Middle frontal gyrus (tissue), 1 donor: ENCODE data around the gene KRTAP4-2.
"Not testable (repeated sequence)": the region's sequence is repeated elsewhere in the genome, so short reads cannot be mapped to it uniquely, and the experiment has no call there.

Source experiments
- DNase-seq: peaks from one replicate; pipeline ENCODE4 v3.0.0-alpha.2; 2015; ENCODE audit warnings: low spot score; ENCODE audit errors: extremely low spot score

Gene KRTAP4-2

DNA sequence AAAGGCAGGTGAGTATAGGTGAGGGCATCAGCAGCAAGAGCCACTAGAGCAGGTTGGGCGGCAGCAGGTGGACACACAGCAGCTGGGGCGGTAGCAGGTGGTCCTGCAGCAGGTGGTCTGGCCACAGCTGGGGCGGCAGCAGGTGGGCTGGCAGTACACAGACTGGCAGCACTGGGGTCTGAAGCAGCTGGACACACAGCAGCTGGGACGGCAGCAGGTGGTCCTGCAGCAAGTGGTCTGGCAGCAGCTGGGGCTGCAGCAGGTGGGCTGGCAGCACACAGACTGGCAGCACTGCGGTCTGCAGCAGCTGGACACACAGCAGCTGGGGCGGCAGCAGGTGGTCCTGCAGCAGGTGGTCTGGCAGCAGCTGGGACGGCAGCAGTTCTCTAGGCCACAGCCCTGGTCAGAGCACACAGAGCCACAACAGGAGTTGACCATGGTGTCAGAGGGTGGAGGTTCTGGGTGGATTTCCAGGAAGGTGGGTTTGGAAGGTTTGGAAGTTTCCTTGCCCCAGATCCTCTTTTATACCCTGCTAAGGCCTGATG, at the start of gene KRTAP4-2:
KRTAP4-2 (minus strand) TSS at position 495 of the 545 bp plus-strand sequence; CDS start at position 438, 57 bp downstream.
- no peak for DNase-seq

DNA sequence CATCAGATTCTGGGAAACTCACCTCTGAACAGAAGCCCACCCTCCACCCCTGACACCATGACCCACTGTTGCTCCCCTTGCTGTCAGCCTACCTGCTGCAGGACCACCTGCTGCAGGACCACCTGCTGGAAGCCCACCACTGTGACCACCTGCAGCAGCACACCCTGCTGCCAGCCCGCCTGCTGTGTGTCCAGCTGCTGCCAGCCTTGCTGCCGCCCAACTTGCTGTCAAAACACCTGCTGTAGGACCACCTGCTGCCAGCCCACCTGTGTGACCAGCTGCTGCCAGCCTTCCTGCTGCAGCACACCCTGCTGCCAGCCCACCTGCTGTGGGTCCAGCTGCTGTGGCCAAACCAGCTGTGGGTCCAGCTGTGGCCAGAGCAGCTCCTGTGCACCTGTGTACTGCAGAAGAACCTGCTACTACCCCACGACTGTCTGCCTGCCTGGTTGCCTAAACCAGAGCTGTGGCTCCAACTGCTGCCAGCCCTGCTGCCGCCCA, 48.6 kb upstream of the KRTAP4-2 start, which contains the start of gene KRTAP9-2:
KRTAP9-2 (plus strand) TSS at position 51 of the 498 bp plus-strand sequence; CDS start at position 58, 7 bp downstream.
- not testable (repeated sequence) for DNase-seq

DNA sequence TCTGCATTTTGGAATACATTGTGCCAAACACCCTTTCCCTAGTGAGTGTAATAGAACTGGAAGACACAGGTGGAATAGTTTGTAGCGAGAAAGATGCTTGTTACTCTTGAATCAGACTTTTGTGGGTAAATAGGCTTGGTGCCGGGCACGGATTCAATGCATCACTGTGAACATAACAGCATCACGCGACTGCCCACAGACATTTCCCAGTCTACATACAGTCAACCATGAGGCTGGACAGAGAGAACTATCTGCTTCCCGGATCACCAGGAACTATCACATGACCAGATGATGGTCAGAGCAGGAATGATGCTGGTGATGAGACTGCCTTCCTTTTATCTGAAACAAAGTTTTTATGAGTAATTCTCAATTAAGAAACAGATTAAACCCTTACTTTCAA, 48.0 kb upstream of the KRTAP4-2 start:
- DNase-seq, result no peak

DNA sequence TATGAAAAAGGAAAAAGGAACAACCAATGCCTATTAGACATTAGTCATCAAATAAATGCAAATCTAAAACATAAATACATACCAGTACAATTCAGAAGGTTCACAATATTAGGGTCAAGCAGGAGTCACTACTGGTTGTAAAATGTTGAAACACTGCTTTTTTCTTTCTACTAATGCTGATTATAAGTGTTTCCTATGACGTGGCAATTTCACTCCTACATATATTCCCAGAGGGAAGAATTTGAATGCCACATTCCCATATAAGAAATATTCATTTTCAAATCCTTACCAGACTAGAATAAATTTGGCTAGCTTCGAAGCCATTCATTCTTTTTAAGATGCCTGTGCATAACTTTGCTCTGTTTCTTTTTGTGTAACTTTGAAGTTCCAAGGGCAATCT, 45.8 kb upstream of the KRTAP4-2 start:
- no peak for DNase-seq

DNA sequence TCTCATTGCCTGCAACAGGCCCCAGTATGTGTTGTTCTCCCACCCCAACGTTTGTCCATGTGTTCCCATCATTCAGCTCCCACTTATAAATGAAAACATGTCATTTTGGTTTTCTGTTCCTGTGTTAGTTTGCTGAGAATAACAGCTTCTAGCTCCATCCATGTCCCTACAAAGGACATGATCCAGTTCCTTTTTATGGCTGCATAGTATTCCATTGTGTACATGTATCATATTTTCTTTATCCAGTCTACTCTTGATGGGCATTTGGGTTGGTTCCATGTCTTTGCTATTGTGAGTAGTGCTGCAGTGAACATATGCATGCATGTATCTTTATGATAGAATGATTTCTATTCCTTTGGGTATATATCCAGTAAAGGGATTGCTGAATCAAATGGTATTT, 37.7 kb upstream of the KRTAP4-2 start:
- no peak for DNase-seq

DNA sequence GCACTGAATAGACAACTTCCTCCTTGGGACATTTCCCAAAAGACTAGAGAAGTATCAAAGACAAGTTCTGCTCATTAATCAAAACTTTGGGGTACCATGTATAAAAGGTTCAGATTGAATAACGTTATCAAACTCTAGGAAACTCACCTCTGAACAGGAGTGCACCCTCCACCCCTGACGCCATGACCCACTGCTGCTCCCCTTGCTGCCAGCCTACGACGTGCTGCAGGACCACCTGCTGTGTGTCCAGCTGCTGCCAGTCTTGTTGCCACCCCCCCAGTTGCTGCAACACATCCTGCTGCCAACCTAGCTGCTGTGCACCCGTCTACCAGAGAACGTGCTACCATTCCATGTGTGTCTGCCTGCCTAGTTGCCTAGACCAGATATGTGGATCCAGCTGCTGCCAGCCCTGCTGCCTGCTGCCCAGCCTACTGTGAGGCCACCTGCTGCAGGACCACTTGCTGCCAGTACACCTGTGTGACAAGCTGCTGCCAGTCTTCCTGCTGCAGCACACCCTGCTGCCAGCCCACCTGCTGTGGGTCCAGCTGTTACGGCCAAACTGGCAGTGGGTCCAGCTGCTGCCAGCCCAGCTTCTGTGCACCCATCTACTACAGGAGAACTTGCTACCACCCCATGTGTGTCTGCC, 34.6 kb upstream of the KRTAP4-2 start:
- no peak for DNase-seq

DNA sequence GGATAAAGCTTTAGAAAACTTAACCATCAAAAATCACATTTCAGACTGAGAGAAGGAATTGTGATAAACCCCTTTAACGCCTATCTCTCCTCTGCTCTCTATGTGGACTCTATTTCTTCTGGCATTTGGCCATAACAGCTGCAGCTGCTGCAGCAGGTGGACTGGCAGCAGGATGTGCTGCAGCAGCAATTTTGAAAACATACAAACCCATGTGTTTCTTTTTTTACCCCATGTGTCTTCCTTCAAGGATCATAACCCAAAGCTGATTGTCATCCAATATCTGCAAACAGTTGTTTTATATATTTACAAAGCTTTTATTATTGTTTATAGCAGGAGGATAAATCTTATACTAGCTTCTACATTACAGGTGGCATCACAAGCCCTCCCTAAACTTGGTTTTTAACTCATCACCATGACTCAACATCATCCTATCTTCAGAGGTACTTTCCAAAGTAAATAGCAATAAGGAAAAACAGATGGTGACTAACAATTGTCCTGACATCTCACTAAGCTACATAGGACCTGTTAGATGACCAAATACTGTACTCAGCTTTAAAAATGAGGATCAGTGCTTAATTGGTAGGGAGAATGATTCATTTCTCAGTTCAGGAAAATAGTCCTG, 33.9 kb upstream of the KRTAP4-2 start:
- no peak for DNase-seq

DNA sequence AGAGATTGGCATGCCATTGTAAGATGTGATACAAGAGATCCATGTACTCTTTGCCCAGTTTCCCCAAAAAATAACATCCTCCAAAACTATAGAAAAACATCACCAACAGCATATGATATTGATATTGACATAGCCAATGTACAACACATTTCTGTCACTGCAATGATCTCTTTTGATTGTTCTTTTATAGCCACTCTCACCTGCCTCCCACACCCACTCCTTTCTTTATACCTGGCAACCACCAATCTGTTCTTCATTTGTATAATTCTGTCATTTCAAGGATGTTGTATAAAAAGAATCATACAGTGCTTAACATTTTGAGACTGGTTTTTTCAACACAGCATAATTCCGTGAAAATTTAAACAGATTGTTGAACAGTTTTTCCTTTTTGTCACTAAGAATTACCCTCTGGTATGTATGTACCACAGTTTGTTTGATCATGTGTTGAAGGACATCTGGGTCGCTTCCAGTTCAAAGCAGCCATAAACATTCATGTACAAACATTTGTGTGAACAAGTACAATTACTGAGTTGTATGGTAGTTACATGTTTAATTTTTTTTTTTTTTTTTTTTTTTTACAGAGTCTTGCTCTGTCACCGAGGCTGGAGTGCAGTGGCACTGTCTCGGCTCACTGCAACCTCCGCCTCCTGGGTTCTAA, 21.5 kb upstream of the KRTAP4-2 start:
- no peak for DNase-seq

DNA sequence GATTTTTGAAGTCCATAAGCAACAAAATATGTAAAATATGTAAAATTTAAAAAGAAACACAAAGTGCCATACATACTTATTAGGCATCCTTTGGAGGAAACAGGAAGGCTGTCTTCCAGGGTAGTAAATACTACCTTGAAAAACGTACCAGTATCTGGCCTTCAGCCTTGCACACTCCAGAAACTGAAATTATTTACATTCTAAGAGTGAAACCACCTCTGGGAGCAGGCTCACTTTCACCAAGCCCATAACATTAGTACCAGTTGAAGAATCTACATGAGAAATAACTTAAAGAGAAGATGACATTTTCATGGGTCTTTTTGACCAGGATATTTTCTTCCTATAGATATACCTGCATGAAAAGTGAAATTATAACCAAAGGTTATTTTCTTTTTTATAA, 18.0 kb upstream of the KRTAP4-2 start:
- no peak for DNase-seq

DNA sequence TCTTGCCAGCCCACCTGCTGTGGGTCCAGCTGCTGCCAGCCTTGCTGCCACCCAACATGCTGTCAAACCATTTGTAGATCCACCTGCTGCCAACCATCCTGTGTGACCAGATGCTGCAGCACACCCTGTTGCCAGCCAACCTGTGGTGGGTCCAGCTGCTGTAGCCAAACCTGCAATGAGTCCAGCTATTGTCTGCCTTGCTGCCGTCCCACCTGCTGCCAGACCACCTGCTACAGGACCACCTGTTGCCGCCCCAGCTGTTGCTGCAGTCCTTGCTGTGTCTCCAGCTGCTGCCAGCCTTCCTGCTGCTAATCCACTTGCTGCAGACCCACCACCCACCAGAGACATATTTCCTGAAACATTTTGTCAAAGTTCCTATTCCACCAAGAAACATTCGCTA, 12.3 kb upstream of the KRTAP4-2 start:
- no peak for DNase-seq

DNA sequence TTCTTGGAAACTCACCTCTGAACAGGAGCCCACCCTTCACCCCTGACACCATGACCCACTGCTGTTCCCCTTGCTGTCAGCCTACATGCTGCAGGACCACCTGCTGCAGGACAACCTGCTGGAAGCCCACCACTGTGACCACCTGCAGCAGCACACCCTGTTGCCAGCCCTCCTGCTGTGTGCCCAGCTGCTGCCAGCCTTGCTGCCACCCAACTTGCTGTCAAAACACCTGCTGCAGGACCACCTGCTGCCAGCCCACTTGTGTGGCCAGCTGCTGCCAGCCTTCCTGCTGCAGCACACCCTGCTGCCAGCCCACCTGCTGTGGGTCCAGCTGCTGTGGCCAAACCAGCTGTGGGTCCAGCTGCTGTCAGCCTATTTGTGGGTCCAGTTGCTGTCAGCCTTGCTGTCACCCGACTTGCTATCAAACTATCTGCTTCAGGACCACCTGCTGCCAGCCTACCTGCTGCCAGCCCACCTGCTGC, 11.9 kb upstream of the KRTAP4-2 start, which contains the start of gene KRTAP9-1:
KRTAP9-1 (plus strand) TSS at position 51 of the 482 bp plus-strand sequence; CDS start at position 51, 0 bp downstream.
- DNase-seq, result not testable (repeated sequence)

DNA sequence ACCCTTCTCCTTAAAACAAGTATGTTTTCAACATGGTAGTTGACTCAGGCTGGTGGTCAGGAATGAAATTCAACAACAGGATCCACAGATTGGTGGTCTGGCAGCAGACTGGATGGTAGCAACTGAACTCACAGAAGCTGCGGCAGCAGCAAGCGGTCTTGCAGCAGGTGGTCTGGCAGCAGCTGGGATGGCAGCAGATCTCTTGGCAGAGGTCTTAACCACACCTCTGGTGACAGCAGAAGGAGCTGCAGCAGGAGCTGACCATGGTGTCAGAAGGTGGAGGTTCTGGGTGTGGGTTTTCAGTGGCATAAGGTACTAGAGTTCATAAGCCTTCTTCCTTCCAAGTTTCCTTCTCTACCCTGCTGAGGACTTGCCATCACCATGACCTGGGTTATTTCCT, 8.9 kb upstream of the KRTAP4-2 start:
- DNase-seq, result no peak

DNA sequence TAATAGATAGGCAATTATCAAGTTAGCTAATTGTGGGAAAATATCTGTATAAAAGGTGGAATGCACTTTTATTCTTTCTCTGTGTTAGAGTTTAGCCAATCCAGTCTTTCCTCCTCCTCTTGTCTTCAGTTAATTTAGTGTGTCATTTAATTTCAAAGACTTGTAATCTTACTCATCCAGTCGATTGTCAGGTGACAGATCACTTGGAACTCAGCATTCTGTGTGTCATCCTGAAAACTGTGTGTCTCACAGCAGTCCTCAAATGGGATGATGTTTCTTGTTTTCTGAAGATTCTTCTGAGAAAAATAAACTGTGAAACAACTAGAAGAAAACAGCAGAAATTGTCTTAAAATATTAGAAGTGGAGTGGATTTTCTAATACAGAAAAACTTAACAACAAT, 7.0 kb upstream of the KRTAP4-2 start:
- no peak for DNase-seq

DNA sequence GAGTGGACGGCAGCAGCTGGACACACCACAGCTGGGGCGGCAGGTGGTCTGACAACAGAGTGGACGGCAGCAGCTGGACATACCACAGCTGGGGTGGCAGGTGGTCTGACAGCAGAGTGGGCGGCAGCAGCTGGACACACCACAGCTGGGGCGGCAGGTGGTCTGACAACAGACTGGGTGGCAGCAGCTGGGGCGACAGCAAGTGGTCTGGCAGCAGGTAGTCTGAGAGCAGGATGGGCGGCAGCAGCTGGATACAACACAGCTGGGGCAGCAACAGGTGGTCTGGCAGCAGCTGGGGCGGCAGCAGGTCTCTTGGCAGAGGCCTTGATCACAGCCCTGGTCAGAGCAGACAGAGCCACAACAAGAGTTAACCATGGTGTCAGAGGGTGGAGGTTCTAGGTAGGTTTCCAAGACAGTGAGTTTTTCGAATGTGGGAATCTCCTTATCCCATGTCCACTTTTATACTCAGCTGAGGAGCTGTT, 6.5 kb upstream of the KRTAP4-2 start, which contains the start of gene KRTAP4-1:
KRTAP4-1 (minus strand) TSS at position 432 of the 482 bp plus-strand sequence; CDS start at position 375, 57 bp downstream.
- no peak for DNase-seq

DNA sequence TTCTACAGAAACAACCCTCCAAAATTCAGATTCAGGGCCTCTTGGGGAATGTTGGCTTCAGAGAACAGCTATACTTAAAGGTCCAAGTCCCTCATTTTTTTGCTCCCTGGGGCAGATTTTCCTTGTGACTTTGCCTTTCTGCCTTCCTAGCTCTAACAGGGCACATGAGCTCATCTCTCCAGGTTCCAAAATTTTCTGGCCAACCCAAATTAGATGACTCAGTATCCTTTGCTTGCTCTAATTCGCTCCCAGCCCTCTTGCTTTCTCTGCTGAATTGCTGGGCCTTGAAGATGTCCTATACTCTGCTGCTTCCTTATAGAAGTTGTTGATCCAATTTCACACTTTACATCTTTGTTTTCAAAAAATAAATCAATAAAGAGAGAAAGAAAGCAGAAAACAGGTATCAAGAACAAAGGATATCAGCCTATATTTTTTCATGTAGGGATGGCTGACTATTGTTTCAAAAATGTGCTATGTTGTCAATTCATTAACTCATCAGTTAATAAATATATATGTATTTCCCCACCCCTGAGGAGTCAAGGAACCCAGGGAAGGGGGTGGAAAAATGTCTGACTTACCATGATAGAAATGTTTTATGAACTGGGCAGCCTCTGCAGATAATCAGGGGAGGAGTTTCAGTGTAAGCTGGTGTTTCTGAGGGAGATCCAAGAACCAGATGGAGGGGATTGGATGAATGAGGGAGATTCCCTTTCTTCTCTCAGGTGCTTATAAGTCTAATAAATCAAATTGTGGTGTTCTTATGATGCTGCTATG, 1.0 kb upstream of the KRTAP4-2 start:
- DNase-seq, result no peak

DNA sequence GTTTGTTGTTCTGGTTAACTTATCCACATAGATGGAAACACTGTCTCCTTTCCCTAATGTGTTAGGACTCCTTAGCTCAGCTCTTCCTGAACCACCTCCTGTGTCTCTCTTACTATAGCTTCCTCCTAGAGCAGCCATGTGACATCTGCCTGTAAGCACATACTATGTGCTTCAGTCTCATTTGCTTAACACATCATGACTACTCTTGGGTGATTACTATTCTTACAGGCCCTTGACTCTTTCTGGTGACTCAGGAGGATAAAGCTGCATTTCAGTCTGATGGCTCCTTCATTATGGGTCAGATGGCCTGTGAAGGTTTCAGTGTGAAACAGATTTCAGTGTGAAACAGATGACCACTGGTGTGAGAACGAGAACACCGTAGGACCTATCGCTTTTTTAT, 320 bp upstream of the KRTAP4-2 start:
- no peak for DNase-seq

DNA sequence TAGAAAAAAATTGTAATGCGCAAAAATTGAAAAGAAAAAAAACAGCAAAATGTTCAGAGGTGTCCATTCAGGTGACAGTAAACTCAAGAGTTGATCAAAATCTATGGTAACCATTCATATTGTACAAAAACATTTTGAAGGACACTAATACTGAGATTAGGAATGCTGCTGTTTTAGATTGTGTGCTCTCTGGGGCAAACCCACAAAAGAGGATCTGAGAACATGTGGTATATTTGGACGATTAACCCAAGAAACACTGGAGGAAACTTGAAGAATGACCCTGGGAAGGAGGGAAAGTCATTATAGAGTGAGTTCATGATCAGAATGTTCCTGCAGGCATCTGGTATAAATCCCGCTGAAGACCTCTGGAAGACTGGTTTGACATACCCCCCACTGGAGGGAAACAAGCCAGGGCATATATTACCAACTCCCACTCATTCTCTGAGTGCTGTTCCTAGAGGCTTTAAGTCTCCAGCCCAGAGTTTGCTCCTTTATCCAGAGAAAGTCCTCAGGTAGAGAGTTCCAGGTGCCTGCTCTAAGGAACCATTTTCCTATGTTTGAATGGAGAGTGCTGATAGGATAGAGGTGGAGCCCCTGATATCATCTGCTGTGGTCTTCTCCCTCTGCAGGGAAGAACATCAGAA, 1.2 kb downstream of the KRTAP4-2 start:
- no peak for DNase-seq

DNA sequence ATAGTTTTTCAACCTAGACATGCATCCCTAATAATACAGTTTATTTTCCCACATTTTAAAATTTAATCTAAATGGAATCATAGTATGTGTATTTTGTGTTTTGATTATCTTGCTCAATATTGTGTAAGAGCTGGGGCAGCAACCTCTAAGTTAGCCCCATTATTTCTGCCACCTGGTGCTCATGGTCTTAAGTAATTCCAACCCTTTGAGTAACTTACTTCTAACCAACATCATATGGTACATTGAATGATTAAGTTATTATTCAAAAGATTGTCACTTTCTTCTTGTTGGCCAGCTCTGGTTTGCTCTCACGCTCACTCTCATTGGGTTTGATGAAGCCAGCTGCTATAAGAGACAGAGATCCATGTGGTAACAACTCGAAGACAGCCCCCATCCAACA, 6.1 kb downstream of the KRTAP4-2 start:
- no peak for DNase-seq

DNA sequence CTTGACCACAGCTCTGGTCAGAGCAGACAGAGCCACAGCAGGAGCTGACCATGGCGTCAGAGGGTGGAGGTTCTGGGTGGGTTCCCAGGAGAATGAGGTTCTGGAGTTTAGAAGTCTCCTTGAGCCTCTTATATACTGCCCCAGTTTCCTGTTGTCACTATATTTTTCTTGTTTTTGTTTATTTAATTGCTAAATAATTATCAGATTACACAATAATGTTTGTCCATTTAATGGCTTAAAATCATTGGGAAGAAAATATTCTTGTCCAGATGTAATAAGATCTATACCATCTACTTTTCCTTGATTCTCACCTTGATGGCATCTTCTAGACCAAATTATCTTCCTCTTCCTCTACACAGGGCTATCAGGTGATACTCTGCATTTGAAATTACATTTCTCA, 9.9 kb downstream of the KRTAP4-2 start, which contains the start of gene KRTAP4-3:
KRTAP4-3 (minus strand) TSS at position 101 of the 400 bp plus-strand sequence; CDS start at position 52, 49 bp downstream.
- no peak for DNase-seq

DNA sequence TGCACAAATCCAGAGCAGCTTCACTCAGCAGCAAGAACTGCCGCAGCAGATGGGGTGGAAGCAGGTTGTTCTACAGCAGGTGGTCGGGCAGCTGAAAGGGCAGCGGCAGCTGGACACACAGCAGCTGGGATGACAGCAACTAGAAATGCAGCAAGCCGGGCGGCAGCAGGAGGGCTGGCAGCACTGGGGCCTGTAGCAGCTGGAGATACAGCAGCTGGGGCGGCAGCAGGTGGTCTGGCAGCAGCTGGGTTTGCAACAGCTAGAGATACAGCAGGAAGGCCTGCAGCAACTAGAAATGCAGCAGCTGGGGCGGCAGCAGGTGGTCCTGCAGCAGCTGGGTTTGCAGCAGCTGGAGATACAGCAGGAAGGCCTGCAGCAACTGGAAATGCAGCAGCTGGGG, 10.5 kb downstream of the KRTAP4-2 start:
- no peak for DNase-seq
